GM12873 (cell line): ENCODE results near the gene BCL7A.

Source experiments
- CTCF ChIP-seq: IDR thresholded peaks from 2 replicates; pipeline ENCODE4 v1.5.1; 2012; ENCODE audit warnings: low read depth, mild to moderate bottlenecking, moderate library complexity, low read length, control low read depth; ENCODE audit not compliant: insufficient read depth; ENCODE audit errors: missing control alignments

BCL7A gene

GRCh38 chr12:122021822-122022392, at the start of gene BCL7A:
BCL7A (plus strand) TSS chr12:122021884; CDS start chr12:122022092, 208 bp downstream.
- TF ChIP-seq CTCF: no peak

GRCh38 chr12:121974026-121974985, 47.4 kb upstream of the BCL7A start:
- TF ChIP-seq CTCF: no peak

GRCh38 chr12:121975021-121975420, 46.7 kb upstream of the BCL7A start:
- no peak for TF ChIP-seq CTCF

- TF ChIP-seq CTCF: no peak
These were observed 44.7 kb upstream of the BCL7A start for GRCh38 chr12:121976950-121977349.

- no peak for TF ChIP-seq CTCF
These were observed 41.3 kb upstream of the BCL7A start for GRCh38 chr12:121980191-121980891.

GRCh38 chr12:121980892-121981272, 40.8 kb upstream of the BCL7A start:
- no peak for TF ChIP-seq CTCF

- TF ChIP-seq CTCF: no peak
These were observed 40.2 kb upstream of the BCL7A start for GRCh38 chr12:121981456-121981855.
